ENCODE data around the gene C1orf87. TPM values are rescaled to one million over a fixed set of nuclear protein-coding genes. Genes with fewer than 3 reads are reported as not detected.
"Not testable (repeated sequence)": the region's sequence is repeated elsewhere in the genome, so short reads cannot be mapped to it uniquely, and the experiment has no call there.

C1orf87 gene
- total and polyA plus RNA-seq, 11 donors, result not detected

- WGBS, 4 donors, result 87 to 92% (median 89%) methylated on average over 20 of the region's 20 CpGs
- no peak overlapping the region for H3K4me3 ChIP-seq
- ATAC-seq, result no peak
- intact Hi-C loops (cut with DNase I), result loop anchor here (5.0 to 10.0 kb wide), 9 partner anchors 152 to 1882 kb away; no protein-coding TSS in a partner anchor
- peaks cover 0 to 9% (median 0%) of the 10 kb centered on the region in 9 donors for H3K27me3 ChIP-seq
- H3K4me1 ChIP-seq, result peaks cover 0 to 15% (median 5%) of the 10 kb centered on the region in 12 donors
- H3K9me3 ChIP-seq, result no peaks in the 10 kb centered on the region
- TF ChIP-seq CTCF (IDR thresholded peaks at IDR 0.05) (no peak), POLR2A (IDR thresholded peaks at IDR 0.05) (no peak)
- no peak overlapping the region for H3K27ac ChIP-seq
- H3K36me3 ChIP-seq, result no peaks in the 10 kb centered on the region
- no peak for DNase-seq
These were observed 101.2 kb downstream of the C1orf87 start for GRCh38 chr1:59972216-59972927.

- peak; percentile 81 to 93 (median 88) for TF ChIP-seq CTCF (IDR thresholded peaks at IDR 0.05)
- TF ChIP-seq POLR2A (IDR thresholded peaks at IDR 0.05), result no peak
- Histone ChIP-seq H3K27me3 (peaks cover 0 to 9% (median 0%) of the 10 kb centered on the region in 9 donors), H3K9me3 (no peaks in the 10 kb centered on the region), H3K27ac (no peak overlapping the region), H3K4me1 (peaks cover 0 to 8% (median 3%) of the 10 kb centered on the region in 12 donors), H3K36me3 (no peaks in the 10 kb centered on the region), H3K4me3 (no peak overlapping the region)
- DNase-seq, result peak; percentile 55 to 84 (median 68)
- WGBS, 4 donors, result 10 to 14% (median 11%) methylated on average over 19 of the region's 19 CpGs
- ATAC-seq, result peak; percentile 45 to 92 (median 88)
- intact Hi-C loops (cut with DNase I), result loop anchor here (2.0 to 10.0 kb wide), 10 partner anchors 153 to 1883 kb away; no protein-coding TSS in a partner anchor
These were observed 102.1 kb downstream of the C1orf87 start for GRCh38 chr1:59971464-59971911.

GRCh38 chr1:59969542-59970175, 103.9 kb downstream of the C1orf87 start:
- intact Hi-C loops (cut with DNase I), result loop anchor here (2.0 to 10.0 kb wide), 10 partner anchors 155 to 1885 kb away; no protein-coding TSS in a partner anchor
- H3K27ac ChIP-seq, H3K4me3 ChIP-seq, H3K4me1 ChIP-seq, H3K9me3 ChIP-seq, H3K36me3 ChIP-seq, H3K27me3 ChIP-seq, ATAC-seq, DNase-seq: not testable (repeated sequence)
- WGBS, 4 donors, result 94 to 98% (median 96%) methylated on average over 23 to 42 of the region's 42 CpGs

- H3K4me3 ChIP-seq; H3K36me3 ChIP-seq; H3K27ac ChIP-seq; H3K27me3 ChIP-seq; H3K4me1 ChIP-seq; H3K9me3 ChIP-seq; DNase-seq; intact Hi-C loops (cut with DNase I); ATAC-seq: not testable (repeated sequence)
- 92 to 94% (median 93%) methylated on average over 16 to 17 of the region's 17 CpGs for WGBS, 4 donors
These were observed 104.8 kb downstream of the C1orf87 start for GRCh38 chr1:59968746-59969145.

GRCh38 chr1:59967780-59968179, 105.8 kb downstream of the C1orf87 start:
- Histone ChIP-seq H3K27me3 (no peaks in the 10 kb centered on the region), H3K27ac (no peak overlapping the region), H3K4me1 (peaks cover 0 to 8% (median under 1%) of the 10 kb centered on the region in 12 donors), H3K36me3 (no peaks in the 10 kb centered on the region), H3K4me3 (no peak overlapping the region), H3K9me3 (no peaks in the 10 kb centered on the region)
- no peak for TF ChIP-seq POLR2A (IDR thresholded peaks at IDR 0.05)
- no peak for TF ChIP-seq CTCF (IDR thresholded peaks at IDR 0.05)
- intact Hi-C loops (cut with DNase I), result no loop called here
- DNase-seq, result no peak
- whole genome bisulfite sequencing, 4 donors, result 90 to 94% (median 91%) methylated on average over 3 of the region's 3 CpGs
- no peak for ATAC-seq

Data from heart left ventricle (tissue), 16 donors.